SK-N-SH (cell line): ENCODE data around the gene STON1.

Experiments
- CHD2 ChIP-seq: fragments of 150-350 bp; IDR thresholded peaks from 2 replicates; pipeline ENCODE4 v1.6.1; 2018; ENCODE audit warnings: low read length; ENCODE audit not compliant: partially characterized antibody
- CTCF ChIP-seq: fragments of 200-600 bp; sonication (generic); IDR thresholded peaks from 2 replicates; pipeline ENCODE4 v1.6.1; 2017; ENCODE audit warnings: antibody characterized with exemption, mild to moderate bottlenecking, moderate library complexity
- FOXJ3 ChIP-seq: sonication (generic); formaldehyde crosslinking; IDR thresholded peaks from 2 replicates; pipeline ENCODE4 v1.5.1; 2020; ENCODE audit warnings: mild to moderate bottlenecking, missing genetic modification reagents
- JUND ChIP-seq: IDR thresholded peaks from 2 replicates; pipeline ENCODE4 v1.4.0; 2012
- NFIC ChIP-seq: IDR thresholded peaks from 2 replicates; pipeline ENCODE4 v1.4.0; 2012; ENCODE audit warnings: borderline replicate concordance
- POLR2AphosphoS5 ChIP-seq: IDR thresholded peaks from 2 replicates; pipeline ENCODE4 v1.6.1; 2012; ENCODE audit warnings: low read depth, low read length
- RAD21 ChIP-seq: IDR thresholded peaks from 2 replicates; pipeline ENCODE4 v1.6.1; 2012; ENCODE audit warnings: mild to moderate bottlenecking, low read length
- SIN3A ChIP-seq: IDR thresholded peaks from 2 replicates; pipeline ENCODE4 v1.6.1; 2012; ENCODE audit warnings: low read depth, mild to moderate bottlenecking, low read length, moderate library complexity, borderline replicate concordance
- YY1 ChIP-seq: IDR thresholded peaks from 2 replicates; pipeline ENCODE4 v1.4.0; 2012; ENCODE audit warnings: low read depth, mild to moderate bottlenecking
- TF ChIP-seq, protein P1 (sequence below): IDR thresholded peaks from 2 replicates; pipeline ENCODE4 v1.6.1; 2012; ENCODE audit warnings: mild to moderate bottlenecking, low read depth, low read length, moderate library complexity
- TF ChIP-seq, protein P2 (sequence below): fragments of 150-350 bp; IDR thresholded peaks from 2 replicates; pipeline ENCODE4 v1.6.1; 2017; ENCODE audit warnings: antibody characterized with exemption, low read length, low read depth, borderline replicate concordance

DNA sequence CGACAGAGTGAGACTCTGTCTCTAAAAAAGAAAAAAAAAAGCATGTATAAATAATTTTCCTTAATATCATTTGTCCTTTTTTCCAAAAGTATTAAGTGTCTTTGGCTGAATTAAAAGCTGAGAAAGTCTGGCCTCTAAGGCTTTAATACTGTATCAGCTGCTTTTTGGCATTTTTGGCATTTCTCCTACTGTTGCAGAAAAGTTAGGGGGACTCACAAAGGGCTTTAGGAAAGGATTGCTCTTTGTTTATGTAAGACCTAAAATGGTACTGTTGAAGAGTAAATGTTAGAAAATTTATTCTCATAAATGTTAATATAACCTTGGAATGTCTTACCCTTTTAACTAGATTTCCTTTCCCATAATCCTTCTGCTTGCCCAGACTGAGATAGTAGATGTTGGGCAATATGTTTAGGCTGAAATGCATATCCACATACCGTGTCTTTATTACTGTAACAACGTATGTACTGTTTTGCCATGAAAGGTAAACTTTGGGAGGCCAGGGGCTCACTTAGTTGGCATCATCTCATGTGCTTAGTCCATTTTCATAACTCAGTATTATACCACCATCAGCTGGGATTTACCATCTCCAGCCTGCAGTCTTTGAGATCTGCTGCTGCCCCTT lies 18.0 kb upstream of the STON1 start:
- TF ChIP-seq, protein P1, sequence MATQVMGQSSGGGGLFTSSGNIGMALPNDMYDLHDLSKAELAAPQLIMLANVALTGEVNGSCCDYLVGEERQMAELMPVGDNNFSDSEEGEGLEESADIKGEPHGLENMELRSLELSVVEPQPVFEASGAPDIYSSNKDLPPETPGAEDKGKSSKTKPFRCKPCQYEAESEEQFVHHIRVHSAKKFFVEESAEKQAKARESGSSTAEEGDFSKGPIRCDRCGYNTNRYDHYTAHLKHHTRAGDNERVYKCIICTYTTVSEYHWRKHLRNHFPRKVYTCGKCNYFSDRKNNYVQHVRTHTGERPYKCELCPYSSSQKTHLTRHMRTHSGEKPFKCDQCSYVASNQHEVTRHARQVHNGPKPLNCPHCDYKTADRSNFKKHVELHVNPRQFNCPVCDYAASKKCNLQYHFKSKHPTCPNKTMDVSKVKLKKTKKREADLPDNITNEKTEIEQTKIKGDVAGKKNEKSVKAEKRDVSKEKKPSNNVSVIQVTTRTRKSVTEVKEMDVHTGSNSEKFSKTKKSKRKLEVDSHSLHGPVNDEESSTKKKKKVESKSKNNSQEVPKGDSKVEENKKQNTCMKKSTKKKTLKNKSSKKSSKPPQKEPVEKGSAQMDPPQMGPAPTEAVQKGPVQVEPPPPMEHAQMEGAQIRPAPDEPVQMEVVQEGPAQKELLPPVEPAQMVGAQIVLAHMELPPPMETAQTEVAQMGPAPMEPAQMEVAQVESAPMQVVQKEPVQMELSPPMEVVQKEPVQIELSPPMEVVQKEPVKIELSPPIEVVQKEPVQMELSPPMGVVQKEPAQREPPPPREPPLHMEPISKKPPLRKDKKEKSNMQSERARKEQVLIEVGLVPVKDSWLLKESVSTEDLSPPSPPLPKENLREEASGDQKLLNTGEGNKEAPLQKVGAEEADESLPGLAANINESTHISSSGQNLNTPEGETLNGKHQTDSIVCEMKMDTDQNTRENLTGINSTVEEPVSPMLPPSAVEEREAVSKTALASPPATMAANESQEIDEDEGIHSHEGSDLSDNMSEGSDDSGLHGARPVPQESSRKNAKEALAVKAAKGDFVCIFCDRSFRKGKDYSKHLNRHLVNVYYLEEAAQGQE, result no peak
- TF ChIP-seq CTCF (no peak), CHD2 (no peak), POLR2AphosphoS5 (no peak), YY1 (no peak), FOXJ3 (CRISPR knock-in tag) (no peak), RAD21 (no peak), SIN3A (no peak), JUND (no peak), NFIC (no peak)
- TF ChIP-seq, protein P2, sequence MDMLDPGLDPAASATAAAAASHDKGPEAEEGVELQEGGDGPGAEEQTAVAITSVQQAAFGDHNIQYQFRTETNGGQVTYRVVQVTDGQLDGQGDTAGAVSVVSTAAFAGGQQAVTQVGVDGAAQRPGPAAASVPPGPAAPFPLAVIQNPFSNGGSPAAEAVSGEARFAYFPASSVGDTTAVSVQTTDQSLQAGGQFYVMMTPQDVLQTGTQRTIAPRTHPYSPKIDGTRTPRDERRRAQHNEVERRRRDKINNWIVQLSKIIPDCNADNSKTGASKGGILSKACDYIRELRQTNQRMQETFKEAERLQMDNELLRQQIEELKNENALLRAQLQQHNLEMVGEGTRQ, result no peak
